HFF-Myc (cell line): ENCODE measurements around the gene DHRS9.
"Not testable (repeated sequence)": the region's sequence is repeated elsewhere in the genome, so short reads cannot be mapped to it uniquely, and the experiment has no call there.

Experiments
- DNase-seq: peaks from one replicate; pipeline ENCODE4 v3.0.0-alpha.2; 2011; ENCODE audit warnings: low read depth; ENCODE audit errors: extremely low read depth
- H3K4me3 ChIP-seq: replicated peaks from 2 replicates; pipeline ENCODE4 v1.5.1; 2011; ENCODE audit warnings: low read depth, mild to moderate bottlenecking, control low read depth, low read length
- TF ChIP-seq, protein P1 (sequence below): IDR thresholded peaks from 2 replicates; pipeline ENCODE4 v1.5.1; 2012; ENCODE audit warnings: mild to moderate bottlenecking, low read depth, low read length, control low read depth; ENCODE audit errors: missing control alignments

Gene DHRS9

GRCh38 chr2:169042856-169043255, 26.5 kb upstream of the DHRS9 start:
- DNase-seq = no peak
- TF ChIP-seq, protein P1, sequence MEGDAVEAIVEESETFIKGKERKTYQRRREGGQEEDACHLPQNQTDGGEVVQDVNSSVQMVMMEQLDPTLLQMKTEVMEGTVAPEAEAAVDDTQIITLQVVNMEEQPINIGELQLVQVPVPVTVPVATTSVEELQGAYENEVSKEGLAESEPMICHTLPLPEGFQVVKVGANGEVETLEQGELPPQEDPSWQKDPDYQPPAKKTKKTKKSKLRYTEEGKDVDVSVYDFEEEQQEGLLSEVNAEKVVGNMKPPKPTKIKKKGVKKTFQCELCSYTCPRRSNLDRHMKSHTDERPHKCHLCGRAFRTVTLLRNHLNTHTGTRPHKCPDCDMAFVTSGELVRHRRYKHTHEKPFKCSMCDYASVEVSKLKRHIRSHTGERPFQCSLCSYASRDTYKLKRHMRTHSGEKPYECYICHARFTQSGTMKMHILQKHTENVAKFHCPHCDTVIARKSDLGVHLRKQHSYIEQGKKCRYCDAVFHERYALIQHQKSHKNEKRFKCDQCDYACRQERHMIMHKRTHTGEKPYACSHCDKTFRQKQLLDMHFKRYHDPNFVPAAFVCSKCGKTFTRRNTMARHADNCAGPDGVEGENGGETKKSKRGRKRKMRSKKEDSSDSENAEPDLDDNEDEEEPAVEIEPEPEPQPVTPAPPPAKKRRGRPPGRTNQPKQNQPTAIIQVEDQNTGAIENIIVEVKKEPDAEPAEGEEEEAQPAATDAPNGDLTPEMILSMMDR = no peak
- H3K4me3 ChIP-seq = no peak overlapping the region

GRCh38 chr2:169046440-169047151, 22.8 kb upstream of the DHRS9 start:
- H3K4me3 ChIP-seq = no peak overlapping the region
- DNase-seq = no peak
- TF ChIP-seq, protein P1 = no peak

- DNase-seq = no peak
- TF ChIP-seq, protein P1 = no peak
- H3K4me3 ChIP-seq = no peak overlapping the region
Observed at GRCh38 chr2:169047256-169048250, 21.8 kb upstream of the DHRS9 start.

GRCh38 chr2:169049142-169049541, 20.2 kb upstream of the DHRS9 start:
- no peak overlapping the region for H3K4me3 ChIP-seq
- DNase-seq = no peak
- TF ChIP-seq, protein P1 = no peak

GRCh38 chr2:169050476-169051240, 18.7 kb upstream of the DHRS9 start:
- no peak overlapping the region for H3K4me3 ChIP-seq
- DNase-seq = no peak
- TF ChIP-seq, protein P1 = no peak

DNA sequence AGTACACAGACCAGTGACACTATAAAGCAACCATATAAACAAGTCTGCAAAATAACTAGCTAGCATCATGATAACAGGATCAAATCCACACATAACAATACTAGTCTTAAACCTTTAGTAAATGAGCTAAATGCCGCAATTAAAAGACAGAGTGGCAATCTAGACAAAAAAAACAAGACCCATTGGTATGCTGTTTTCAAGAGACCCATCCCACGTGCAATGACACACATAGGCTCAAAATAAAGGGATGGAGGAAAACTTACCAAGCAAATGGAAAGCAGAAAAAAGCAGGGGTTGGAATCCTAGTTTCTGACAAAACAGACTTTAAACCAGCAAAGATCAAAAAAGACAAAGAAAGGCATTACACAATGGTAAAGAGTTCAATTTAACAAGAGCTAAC, 14.8 kb upstream of the DHRS9 start:
- DNase-seq = not testable (repeated sequence)

GRCh38 chr2:169064199-169064598, 5.2 kb upstream of the DHRS9 start:
- DNase-seq, H3K4me3 ChIP-seq: not testable (repeated sequence)

More for the DNA sequence above, 14.8 kb upstream of the DHRS9 start:
- H3K4me3 ChIP-seq = not testable (repeated sequence)
